GM12874 (cell line): ENCODE measurements around the gene STON1.

Experiments used
- TF ChIP-seq, protein P1 (sequence below): IDR thresholded peaks from 2 replicates; pipeline ENCODE4 v1.5.1; 2011; ENCODE audit warnings: low read depth, mild to moderate bottlenecking, control low read depth, low read length, moderate library complexity; ENCODE audit not compliant: insufficient read depth

Gene STON1

DNA sequence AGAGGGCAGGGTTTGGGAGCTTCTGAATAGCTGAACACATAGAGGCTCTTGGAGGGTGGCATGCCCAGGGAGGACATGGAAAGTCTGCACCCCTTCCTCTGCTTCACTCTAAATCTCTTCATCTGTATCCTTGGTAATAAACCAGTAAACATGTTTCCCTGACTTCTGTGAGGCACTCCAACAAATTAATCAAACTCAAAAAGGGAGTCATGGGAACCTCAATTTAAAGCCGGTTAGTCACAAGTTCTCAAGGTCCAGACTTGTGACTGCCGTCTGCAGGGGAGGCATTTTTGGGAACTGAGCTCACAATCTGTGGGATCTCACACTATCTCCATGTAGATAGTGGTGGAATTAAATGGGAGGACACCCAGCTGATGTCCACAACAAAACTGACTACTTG is 33.1 kb upstream of the STON1 start:
- TF ChIP-seq, protein P1, sequence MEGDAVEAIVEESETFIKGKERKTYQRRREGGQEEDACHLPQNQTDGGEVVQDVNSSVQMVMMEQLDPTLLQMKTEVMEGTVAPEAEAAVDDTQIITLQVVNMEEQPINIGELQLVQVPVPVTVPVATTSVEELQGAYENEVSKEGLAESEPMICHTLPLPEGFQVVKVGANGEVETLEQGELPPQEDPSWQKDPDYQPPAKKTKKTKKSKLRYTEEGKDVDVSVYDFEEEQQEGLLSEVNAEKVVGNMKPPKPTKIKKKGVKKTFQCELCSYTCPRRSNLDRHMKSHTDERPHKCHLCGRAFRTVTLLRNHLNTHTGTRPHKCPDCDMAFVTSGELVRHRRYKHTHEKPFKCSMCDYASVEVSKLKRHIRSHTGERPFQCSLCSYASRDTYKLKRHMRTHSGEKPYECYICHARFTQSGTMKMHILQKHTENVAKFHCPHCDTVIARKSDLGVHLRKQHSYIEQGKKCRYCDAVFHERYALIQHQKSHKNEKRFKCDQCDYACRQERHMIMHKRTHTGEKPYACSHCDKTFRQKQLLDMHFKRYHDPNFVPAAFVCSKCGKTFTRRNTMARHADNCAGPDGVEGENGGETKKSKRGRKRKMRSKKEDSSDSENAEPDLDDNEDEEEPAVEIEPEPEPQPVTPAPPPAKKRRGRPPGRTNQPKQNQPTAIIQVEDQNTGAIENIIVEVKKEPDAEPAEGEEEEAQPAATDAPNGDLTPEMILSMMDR: no peak

DNA sequence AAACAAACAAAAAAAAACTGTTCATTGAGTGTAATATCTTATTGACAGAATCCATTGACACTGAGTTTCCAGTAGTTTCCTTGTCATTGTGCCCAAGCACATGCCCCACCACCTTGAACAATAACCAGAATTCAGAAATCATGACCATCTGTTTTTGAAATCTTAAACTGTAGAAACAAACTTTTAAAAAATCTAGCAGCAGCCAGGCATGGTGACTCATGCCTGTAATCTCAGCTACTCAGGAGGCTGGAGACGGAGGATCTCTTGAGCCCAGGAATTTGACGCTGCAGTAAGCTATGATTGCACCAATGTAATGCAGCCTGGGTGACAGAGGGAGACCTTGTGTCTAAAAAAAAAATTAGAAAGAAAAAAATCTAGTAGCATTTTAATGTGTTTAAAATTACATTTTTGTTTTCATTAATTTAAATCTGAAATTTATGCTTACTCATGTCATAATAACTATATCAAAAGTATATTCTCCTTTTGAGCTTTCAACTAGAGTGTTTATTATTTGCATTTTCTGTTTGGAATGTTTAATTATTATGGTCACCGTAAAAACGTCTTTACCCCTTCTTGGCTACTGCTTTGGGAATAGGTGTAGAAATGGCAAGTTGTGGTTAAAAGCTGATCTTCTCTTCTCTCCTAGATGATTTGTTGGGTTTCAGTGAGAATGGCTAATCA is 25.2 kb upstream of the STON1 start:
- TF ChIP-seq, protein P1: no peak

DNA sequence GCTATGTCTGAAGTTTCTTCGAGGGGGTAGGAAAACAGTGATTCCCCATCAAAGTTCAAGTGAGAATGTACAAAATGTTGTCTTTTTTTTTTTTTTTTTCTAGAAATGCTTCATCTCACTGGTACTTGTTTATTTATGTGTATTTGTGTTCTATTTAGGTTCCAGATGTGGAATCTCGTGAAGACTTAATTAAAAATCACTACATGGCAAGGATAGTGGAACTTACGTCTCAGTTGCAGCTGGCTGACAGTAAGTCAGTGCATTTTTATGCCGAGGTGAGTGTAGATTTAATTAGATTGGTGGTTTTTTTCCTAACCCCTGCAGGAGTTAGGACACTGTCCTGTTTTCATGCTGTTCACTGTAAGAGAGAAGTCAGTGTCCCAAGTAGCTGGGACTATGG is 22.8 kb upstream of the STON1 start:
- TF ChIP-seq, protein P1: no peak

DNA sequence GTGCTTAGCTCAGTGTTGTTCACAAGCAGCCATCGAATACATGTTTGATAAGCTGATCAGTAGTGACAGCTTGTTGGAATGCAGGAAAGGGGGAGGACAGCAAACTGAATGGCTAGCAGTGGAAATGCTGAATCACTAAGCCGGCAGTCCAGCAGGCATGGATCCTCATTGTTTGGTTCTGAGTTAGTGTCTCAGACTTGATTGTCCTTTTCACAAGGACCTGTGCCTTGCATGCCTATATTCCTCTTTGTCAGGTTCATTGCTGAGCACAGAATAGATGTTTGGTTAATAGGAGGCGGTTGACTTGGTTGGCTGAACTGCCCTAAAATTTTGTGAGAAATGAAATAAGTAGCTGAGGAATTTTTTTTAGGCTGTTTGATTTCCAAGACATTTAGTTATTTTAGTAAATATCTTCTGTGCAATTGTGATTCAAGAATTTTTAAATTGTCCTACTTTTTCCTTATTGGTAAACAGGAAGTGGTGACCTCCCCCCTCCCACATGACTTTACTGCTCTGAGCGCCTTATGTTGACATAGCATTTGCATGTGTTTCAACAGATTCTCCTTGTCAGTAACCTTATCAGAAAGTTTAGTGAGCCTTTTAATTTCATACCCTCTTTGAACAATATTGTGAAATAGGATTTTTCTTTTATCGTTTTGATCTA is 21.4 kb upstream of the STON1 start:
- TF ChIP-seq, protein P1: no peak

DNA sequence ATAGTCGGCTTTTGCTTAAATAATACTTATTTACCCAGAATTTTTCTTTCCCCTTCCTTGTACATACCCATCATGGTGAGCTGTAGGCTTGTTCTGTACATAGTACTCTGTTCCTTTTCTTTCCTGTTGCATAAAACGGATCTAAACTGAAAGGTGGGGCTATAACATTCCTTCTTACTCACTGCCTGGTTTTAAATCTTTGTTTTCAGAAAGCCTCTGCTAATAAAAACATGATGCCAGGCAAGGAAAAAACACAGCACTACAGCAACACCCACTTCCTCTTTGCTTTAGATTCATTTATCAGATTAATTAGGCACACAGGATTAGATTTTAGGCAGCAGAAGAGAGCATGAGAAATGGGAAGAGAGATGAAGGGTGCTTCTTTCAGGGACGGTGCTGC is 19.6 kb upstream of the STON1 start:
- TF ChIP-seq, protein P1: no peak

DNA sequence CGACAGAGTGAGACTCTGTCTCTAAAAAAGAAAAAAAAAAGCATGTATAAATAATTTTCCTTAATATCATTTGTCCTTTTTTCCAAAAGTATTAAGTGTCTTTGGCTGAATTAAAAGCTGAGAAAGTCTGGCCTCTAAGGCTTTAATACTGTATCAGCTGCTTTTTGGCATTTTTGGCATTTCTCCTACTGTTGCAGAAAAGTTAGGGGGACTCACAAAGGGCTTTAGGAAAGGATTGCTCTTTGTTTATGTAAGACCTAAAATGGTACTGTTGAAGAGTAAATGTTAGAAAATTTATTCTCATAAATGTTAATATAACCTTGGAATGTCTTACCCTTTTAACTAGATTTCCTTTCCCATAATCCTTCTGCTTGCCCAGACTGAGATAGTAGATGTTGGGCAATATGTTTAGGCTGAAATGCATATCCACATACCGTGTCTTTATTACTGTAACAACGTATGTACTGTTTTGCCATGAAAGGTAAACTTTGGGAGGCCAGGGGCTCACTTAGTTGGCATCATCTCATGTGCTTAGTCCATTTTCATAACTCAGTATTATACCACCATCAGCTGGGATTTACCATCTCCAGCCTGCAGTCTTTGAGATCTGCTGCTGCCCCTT is 18.0 kb upstream of the STON1 start:
- TF ChIP-seq, protein P1: no peak

DNA sequence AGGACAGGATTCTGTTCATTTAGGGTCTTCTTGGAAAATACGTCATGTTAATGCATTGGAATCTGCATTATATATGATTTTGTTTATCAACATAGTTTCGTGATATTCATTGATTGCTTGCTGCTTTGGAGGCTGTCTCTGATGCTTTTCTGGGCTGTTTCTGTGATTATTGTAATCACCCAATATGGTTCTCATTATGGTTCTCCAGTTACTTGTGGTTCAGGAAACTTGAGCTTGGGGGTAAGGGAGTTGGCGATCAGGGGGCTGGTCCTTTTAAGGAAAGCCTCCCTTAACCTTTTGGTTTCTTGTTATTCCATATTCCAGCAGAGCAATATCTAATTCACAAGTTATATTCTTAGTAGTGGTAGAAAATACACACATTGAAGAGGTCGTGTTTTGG is 17.4 kb upstream of the STON1 start:
- TF ChIP-seq, protein P1: no peak
